HG03066 (cell line): ENCODE data around the gene RPL12.

ENCODE experiments used
- ATAC-seq: cut with Tn5 transposase; IDR thresholded peaks from one replicate; pipeline ENCODE4 v1.9.1; 2021; ENCODE audit warnings: low read depth; ENCODE audit not compliant: unreplicated experiment

The RPL12 gene

DNA sequence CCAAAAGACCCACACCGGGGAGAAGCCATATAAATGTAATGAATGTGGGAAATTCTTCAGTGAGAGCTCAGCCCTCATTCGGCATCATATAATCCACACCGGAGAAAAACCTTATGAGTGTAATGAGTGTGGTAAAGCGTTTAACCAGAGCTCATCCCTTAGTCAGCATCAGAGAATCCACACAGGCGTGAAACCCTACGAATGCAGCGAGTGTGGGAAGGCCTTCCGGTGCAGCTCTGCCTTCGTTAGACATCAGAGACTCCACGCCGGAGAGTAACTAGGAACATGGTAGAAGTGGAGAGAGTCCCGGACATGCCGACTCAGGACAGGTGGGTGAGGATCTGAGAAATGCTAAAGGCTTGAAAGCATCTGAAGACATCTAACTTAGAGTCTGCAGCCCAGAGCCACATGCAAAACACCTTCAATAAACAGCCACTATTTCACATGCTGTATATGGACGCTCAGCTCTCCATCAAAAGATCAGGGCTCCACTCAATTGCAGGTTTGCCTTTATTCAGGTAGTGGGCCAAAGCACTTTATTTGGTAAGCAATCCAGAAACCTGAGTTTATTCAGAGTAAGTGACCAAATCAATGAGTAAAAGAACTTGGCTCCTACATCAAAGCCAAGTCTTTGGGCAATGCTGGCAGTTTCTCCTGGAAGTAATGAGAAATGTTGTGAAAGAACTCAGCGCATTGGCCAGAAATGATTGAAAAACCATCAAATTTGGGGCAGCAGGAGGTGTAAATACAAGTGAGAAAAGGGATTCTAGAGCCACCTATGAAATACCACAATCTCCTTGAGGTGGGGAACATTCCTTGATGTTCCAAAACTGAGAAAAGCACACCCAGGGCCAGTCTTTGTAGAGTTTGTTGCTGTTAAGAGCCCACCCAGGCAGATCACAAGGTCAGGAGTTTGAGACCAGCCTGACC lies 6.0 kb downstream of the RPL12 start:
- no peak for ATAC-seq

DNA sequence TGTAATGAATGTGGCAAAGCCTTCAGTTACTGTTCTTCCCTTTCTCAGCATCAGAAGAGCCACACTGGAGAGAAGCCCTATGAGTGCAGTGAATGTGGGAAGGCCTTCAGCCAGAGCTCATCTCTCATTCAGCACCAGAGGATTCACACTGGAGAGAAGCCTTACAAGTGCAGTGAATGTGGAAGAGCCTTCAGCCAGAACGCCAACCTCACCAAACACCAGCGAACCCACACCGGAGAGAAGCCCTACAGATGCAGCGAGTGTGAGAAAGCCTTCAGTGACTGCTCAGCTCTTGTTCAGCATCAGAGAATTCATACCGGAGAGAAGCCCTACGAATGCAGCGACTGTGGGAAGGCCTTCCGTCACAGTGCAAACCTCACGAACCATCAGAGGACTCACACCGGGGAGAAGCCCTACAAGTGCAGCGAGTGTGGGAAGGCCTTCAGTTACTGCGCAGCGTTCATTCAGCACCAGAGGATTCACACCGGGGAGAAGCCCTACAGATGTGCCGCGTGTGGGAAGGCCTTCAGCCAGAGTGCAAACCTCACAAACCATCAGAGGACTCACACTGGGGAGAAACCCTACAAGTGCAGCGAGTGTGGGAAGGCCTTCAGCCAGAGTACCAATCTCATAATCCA lies 6.8 kb downstream of the RPL12 start:
- no peak for ATAC-seq

DNA sequence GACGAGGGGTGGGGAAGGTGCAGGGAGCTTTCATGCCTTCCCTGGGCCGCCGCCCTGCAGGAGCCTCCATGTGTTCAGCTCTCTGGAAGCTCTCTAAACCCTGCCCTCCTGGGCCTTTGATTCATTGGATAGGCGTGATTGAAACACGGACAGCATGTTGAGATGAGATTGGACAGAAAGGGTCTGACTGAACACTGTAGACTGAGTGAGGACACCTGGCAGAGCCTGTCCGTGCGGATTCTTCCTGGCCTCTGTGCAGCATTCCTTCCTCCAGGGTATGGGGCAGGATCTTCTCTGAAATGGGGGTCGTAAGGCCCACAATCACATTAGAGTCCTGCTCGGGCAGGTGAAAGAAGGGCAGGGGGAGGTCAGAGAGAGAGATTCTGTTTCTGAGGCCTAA lies 12.8 kb downstream of the RPL12 start:
- ATAC-seq: no peak

DNA sequence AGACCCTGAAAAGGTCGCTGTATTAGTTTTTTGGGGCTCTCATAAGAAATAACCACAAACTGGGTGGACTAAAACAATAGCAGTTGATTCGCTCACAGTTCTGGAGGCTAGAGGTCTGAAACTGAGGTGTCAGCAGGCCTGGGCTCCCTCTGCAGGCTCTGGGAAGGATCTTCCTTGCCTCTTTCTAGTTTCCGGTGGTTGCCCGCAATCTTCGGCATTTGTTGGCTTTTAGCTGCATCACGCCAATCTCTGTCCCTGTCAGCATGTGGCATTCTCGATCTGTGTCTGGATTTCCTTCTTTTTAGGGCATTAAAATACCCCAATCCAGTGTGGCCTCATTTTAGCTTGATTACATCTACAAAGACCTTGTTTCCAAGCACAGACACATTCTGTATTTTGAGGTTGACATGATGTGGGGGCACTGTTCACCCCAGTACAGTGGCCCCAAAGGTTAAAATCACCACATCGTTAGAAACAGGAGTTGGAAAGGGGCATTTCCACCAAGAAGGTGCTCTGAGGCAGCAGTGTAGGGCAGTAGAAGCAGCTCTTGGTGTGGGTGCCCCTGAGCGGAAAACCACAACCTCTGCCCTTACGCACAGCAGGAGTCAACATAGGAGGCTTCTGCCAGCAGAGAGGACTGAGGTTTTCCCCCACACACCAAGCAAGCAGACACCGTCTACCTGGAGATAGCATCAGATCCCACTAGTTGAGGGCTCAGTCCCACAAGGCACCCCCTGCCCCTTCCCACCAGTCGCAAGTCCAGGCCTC lies 13.5 kb downstream of the RPL12 start:
- ATAC-seq: no peak

DNA sequence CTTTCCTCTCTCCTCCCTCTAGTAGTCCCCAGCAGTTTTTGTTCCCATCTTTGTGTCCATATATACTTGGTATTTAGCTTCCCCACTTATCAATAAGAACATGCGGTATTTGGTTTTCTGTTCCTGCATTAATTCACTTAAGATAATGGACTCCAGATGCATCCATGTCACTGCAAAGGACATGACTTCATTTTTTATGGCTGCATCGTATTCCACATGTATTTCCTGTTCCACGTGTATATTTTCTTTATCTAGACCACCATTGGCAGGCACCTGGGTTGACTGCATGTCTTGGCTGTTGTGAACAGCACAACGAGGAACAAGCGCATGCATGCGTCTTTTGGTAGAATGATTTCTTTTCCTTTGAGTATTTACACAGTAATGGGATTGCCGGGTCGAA lies 20.8 kb downstream of the RPL12 start:
- no peak for ATAC-seq

DNA sequence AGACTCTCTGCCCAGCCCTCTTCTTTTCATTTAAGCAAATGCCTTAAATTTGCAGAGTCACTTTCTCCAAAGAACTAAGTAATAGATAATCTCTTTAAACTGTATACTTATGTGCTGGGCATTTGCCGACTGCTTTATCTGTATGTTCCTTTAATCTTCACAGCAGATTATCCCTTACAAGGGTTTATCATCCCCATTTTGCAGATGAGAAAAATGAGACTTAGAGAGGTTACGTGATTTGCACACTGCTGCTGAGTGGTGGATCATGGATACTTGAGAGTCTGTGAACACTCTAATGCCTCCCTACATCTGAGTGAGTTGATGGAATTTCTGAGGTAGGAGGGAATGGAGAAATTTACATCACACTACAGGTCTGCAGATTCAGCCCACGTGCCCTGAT lies 22.9 kb downstream of the RPL12 start:
- ATAC-seq: no peak

DNA sequence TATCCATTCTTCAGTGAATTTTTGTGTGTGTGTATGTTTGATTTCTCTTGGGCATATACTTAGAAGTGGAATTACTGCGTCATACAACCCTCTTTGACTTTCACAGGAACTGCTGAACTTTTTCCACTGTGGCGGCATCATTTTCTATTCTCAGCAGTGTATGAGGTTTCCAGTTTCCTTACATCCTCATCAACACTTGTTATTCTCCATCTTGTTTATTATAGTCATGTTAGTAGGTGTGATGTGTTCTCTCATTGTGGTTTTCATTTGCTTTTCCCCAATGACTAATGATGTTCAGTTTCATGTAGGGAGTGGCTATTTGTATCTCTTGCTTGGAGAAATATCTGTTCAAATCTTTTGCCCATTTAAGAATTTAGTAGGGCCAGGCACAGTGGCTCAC lies 24.4 kb downstream of the RPL12 start:
- no peak for ATAC-seq

DNA sequence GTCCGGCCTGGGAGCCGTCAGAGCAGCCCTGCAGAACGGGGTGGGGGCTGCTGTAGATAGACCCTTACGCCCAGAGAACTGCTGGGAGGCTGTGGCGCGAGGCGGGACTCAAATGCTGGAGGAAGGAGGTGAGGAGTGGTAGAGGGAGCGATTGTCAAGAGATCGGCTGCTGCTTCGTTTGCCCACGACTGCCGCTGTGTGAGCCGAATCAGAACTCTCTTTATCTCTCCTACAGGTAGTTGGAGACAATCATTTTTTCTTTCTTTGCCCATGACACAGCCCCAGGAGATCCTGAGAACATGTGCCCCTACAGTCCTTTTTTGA lies 26.6 kb downstream of the RPL12 start:
- ATAC-seq: peak; percentile 14

DNA sequence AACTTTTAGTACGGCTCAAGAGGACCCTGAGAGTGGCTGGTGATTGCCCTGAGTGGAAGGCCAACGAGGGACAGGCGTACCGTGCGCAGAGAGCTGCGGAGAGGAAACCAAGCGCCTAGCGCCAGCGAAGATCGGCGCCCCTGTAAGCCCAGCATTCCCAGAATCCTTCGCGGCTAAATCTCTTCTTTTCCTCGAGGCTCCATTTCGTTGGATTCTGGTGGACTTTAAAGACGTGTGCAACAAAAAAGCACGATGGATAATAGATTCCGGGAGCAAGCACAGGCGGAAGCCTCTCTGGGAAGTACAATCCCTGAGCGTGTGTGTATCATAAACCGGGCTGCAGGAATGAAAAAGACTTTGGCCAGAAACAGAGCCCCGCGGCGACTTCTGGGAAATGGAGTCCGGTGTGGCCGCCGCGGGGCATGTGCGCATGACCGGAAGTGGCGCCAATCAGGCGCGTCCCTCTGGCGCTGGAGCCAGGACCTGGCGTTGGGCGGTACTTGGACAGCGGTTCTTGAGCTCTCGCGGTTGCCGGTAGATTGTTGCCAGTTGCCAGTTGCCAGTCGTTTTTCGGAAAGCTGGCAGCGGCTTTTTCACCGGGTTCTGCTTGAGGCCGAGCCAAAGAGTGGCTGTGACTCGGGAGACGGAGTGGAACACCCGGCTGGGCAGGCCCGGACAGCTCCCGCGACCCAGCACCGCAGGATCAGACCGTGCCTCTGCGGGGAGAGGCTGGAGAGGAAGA lies 27.1 kb downstream of the RPL12 start, which contains the start of gene ZNF79:
Gene ZNF79, plus strand, starts transcription at position 449 of the 742 bp plus-strand sequence. CDS start 406 bp downstream, outside the sequence.
- peak; percentile 77 for ATAC-seq

DNA sequence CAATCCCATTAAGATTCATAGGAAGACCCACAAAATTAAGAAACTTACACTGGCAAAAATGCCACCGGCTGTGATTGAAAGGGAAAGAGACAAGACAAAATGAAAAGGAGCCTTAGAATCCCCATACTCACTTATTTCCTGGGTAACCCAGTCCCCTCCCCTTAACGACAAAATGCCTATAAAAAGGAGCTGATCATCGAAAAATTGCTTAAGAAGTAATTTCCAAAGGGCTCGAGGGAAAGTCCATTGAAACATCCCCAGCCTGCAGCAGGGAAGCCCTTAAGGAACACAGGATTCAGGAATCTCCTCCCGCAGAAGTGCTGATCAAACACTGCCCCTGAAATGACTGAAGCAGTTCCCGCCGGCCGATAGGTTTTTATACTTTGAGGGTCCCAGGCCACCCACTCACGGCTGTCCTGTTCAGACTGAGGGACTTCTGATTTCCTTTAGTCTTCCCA lies 27.7 kb downstream of the RPL12 start:
- ATAC-seq: no peak

DNA sequence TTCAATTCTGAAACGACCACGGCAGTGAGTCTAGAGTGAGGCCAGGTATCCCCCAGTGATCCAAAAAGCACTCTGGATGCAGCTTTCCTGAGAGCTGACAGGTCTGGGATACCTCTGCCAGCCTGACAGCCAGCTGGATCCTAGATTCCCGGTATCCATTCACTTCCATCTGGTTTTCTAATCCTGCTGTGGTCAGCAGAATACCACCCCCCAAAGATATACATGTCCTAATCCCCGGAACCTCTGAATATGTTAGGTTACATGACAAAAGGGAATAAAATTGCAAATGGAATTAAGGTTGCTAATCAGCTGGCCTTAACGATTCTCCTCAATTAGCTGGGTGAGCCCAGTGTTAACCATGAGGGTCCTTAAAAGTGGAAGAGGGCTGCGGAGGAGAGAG lies 28.4 kb downstream of the RPL12 start:
- no peak for ATAC-seq

DNA sequence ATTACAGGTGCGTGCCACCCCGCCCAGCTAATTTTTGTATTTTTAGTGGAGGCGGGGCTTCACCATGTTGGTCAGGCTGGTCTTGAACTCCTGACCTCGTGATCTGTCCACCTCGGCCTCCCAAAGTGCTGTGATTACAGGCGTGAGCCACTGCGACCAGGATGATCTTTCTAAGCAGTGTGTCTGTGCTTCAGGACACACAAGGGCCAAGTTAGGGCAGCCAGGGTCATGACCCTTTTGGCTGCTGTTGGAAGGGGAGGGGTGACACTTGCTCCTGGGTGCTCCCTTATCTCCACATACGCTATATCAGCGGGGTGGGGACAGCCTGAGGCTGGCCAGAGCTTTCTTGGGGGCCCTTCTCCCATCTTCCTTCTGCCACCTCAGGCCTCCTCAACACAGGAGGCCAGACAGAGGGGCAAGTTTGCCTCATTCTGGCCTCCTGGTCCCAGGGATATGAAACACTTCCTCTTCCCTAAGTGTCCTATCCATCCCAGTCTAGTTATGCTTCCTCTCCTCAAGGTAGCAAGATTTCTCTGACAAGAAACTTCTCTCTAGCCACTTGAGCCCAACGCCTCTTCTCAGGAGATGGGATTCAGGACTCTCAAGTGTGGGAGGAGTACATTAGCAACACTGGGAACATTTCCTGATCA lies 28.9 kb downstream of the RPL12 start:
- ATAC-seq: no peak

DNA sequence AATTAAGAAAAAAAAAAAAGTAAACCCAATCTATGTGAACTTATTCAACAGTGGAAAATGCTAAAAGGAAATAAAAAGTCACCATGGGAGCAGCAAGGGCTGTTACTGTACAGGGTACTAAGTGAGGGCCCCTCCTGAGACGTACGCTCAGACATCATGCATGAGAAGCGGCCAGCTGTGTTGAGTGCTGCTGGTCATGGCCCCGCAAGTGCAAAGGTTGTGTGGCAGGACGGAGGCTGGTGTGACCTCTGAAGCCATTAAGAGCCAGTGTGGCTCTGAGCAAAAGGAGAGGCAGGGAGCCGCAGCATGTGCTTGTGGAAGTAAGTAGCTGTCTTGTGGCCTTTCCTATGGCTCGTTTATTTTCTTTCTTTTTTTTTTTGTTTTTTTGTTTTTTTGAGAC lies 30.1 kb downstream of the RPL12 start:
- ATAC-seq: no peak

DNA sequence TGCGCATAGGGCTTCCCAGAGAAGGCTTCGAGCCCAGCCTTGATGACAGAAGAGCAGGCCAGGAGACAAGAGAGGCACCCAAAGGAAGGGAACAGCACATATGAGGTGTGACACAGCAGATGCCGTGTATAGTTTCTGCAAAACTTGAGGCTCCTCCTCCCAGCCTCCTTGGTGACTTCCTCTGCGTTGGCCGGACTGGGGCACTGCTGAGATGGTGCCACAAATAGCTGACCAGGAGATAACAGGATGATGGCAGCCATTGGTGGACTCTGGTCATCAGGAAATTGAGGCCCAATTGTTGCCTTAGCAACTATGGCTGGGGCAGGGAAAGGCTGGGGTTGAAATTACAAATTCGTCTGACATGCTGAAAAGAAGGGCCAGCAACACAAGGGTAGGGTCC lies 31.9 kb downstream of the RPL12 start:
- ATAC-seq: no peak

DNA sequence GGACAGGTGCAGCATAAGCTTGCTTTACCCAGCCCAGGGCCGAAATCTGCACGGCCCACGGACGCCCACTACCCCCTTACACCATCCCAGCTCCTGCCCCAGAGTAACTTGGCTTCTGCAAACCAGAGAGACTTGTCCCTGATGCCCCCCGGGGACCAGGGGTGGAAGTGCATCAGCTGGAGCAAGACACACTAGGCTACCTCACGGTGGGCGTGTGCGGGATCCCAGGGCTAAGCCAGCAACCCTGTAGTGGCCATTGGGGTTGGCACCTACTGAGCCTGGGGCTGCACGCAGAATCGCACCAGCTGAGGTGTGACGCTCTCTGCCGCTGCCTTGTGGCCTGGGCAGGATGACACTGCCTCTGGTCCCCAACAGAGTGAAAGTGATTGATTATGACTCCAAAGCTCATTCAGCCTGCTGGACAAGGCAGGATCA lies 33.2 kb downstream of the RPL12 start:
- ATAC-seq: no peak

DNA sequence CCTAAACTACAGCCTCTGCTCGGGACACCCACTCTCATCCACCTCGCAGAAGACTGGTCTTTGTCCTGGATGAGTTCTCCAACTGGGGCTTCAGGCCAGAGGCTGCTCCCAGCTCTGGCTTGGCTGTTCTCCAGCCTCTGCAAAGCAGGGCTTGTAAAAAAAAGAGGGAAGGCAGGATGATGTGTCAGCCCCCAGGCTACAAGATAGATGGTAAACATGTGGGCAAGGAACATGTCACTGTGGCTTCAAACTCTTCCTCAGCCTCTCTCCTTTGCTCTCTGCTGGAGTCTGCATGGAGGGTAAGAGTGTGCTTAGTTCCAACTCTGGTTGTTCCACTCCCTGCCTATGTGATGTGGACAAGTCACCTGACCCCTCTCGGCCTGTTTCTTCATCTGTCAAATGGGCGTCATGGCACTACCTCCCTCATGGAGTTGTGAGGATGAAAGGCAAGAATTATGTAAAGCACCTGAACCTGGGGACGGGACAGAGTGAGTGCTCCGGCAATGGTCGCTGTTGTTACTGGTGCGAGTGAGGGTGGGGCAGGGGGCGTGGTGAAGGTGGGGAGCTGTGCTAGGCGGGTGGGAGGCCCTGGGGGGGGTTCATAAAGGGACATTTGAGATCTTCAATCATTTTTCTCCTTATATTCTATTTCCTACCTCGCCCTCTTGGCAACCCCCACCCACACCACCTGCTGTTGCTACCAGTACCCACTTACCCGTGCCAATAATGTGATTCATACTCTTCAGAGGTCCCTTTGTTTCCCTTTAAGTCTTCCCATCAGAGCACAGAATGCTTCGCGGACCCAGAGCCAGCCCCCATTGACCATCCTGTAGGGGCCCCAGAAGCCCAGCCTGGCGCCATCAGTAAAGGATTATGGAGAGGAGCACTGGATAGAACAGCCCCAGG lies 33.8 kb downstream of the RPL12 start:
- no peak for ATAC-seq

DNA sequence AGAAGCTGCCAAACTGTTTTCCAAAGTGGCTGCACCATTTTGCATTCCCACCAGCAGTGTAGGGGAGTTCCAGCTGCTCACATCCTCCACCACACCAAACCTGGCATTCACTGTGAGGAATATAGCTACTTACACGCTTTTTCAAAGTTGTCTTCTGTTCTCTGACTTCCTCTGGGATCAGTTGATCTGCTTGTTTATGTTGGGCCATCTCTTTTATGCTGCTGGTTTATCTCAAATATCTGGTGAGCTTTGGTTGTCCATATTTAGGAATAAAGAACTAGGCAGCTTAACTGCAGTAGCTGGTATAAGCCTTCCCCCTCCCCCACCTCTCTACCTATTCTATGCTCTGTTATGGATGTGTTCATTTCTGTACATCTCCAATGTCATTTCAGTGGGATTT lies 35.5 kb downstream of the RPL12 start:
- no peak for ATAC-seq

DNA sequence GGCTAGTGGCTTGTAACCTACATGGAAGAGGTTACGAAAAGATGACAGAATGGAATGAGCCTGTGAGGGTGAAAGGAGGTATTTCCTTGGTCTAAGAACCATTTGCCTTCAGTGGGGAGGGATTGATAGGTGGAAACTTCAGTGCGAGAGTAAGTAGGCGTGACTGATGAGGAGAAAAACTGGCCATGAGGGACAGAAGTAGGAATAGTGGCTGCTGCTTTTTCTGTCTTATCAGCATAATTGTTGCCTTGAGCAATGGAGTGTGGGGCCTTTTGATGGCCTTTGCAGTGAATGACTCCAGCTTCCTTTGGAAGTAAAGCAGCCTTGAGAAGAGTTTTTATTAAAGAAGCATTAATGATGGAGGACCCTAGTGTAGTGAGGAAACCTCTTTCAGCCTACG lies 36.1 kb downstream of the RPL12 start:
- ATAC-seq: no peak

DNA sequence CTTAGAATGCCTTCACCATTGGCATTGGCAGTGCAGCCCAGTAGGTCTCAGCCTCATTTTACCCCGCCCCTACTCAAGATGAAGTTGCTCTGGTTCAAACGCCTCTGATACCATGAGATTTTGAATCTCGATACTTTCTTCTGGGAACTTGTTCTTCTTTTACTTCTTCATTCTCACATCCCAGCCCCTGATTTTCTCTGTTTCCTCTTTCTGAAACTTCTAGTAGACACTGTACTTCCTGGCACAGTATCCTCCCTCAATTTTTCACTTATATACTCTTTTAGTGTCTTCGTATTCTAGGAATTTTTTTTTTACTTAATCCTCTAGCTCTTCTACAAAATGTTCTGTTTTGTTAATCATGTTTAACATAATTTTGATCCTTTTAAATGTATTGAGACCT lies 40.1 kb downstream of the RPL12 start:
- ATAC-seq: no peak
